ENCODE measurements around the gene AATK. TPM values are rescaled to one million over a fixed set of nuclear protein-coding genes. Genes with fewer than 3 reads are reported as not detected.
A peak's percentile ranks its signal among the peaks of the same experiment; 100 is the strongest.

AATK gene
- total and polyA plus RNA-seq, 2 of the 4 experiments (the other 2 are of a cell fraction), result under 0.01 to 0.21 TPM

GRCh38 chr17:81207610-81208581, 41.9 kb upstream of the AATK start:
- H3K56ac ChIP-seq (ENCODE audit: extremely low read depth, insufficient read depth, low read length), result no peak overlapping the region
- ATAC-seq (ENCODE audit: low read depth), result no peak
- ChIA-PET CTCF (no interaction called here), POLR2A (ENCODE audit: unreplicated experiment) (no interaction called here)
- 0 out of 2 replicates have a peak, but pooled peaks cover 6% of the 10 kb centered on the region for H3K9me1 ChIP-seq (ENCODE audit: insufficient read depth, low read length)
- H4K91ac ChIP-seq (ENCODE audit: insufficient read depth, low read depth, low read length), result no peak overlapping the region
- no peak overlapping the region for H3K23ac ChIP-seq (ENCODE audit: low read depth, low read length)
- no peak overlapping the region for H3K4me2 ChIP-seq (ENCODE audit: low read depth, low read length)
- H3K4me1 ChIP-seq (ENCODE audit: control insufficient read depth, insufficient read depth, low read length), result no peaks in the 10 kb centered on the region
- no TSS peak for BruUV-seq (replicated peaks)
- H4K5ac ChIP-seq (ENCODE audit: low read depth, low read length), result no peak overlapping the region
- H3K4ac ChIP-seq (ENCODE audit: low read depth, low read length), result no peak overlapping the region
- no peak overlapping the region for H4K8ac ChIP-seq (ENCODE audit: low read depth in 2 of 2, low read length in 2 of 2)
- TF ChIP-seq POLR2A (IDR thresholded peaks at IDR 0.05; ENCODE audit: low read depth, low read length), result no peak
- TF ChIP-seq MAZ (IDR thresholded peaks at IDR 0.05; ENCODE audit: borderline replicate concordance, low read depth, low read length), result no peak
- TF ChIP-seq FOS (IDR thresholded peaks at IDR 0.05; ENCODE audit: low read depth, low read length), result no peak
- no peak for TF ChIP-seq CTCF (conservative IDR thresholded peaks at IDR 0.05; ENCODE audit: low read depth, low read length)
- no peak for TF ChIP-seq MAFK (IDR thresholded peaks at IDR 0.05; ENCODE audit: low read depth, low read length)
- TF ChIP-seq ELK1 (IDR thresholded peaks at IDR 0.05; ENCODE audit: borderline replicate concordance, low read depth, low read length), result no peak
- TF ChIP-seq RAD21 (IDR thresholded peaks at IDR 0.05; ENCODE audit: low read length), result no peak
- H3K36me3 ChIP-seq (ENCODE audit: control insufficient read depth, insufficient read depth, low read length), result peaks cover 5% of the 10 kb centered on the region; the same call in 1 of the 2 replicates
- no peak overlapping the region for H3K4me3 ChIP-seq (ENCODE audit: insufficient read depth, low read depth, low read length)
- DNase-seq, result no peak
- peak overlapping the region; percentile 37 for H2AK9ac ChIP-seq (replicated peaks; ENCODE audit: low read depth, low read length, poor library complexity)
- no peak overlapping the region for H2BK120ac ChIP-seq (ENCODE audit: low read depth, low read length)
- no peaks in the 10 kb centered on the region for H3K79me1 ChIP-seq (ENCODE audit: low read depth in 1 of 2, low read length in 2 of 2)
- H3K27me3 ChIP-seq (ENCODE audit: control insufficient read depth, insufficient read depth, low read length), result no peaks in the 10 kb centered on the region
- no peak overlapping the region for H2AFZ ChIP-seq (replicated peaks; ENCODE audit: low read length, poor library complexity)
- no peak overlapping the region for H3K27ac ChIP-seq (ENCODE audit: insufficient read depth, low read length)
- no peak overlapping the region for H2BK20ac ChIP-seq (ENCODE audit: low read depth, low read length)
- no peak overlapping the region for H3K18ac ChIP-seq (ENCODE audit: low read depth, low read length)
- H3K9me3 ChIP-seq (ENCODE audit: control insufficient read depth, insufficient read depth, low read length), result no peaks in the 10 kb centered on the region
- no peak overlapping the region for H3K14ac ChIP-seq (replicated peaks; ENCODE audit: low read depth, low read length)
- dilution Hi-C loops (cut with HindIII; ENCODE audit: low sequenced_read_pairs, unreplicated experiment) (no loop called here), in situ Hi-C loops (cut with MboI; ENCODE audit: low sequenced_read_pairs) (no loop called here), intact Hi-C loops (cut with micrococcal nuclease) (no loop called here)
- no peak overlapping the region for H3K9ac ChIP-seq (ENCODE audit: low read depth, low read length)
- 80% methylated on average over 1 of the region's 21 CpGs; no CpG with 5 or more reads in 1 of the 2 experiments for WGBS, 2 experiments (ENCODE audit: extremely low coverage in 2 of 2, insufficient read length in 1 of 2)
- H2BK15ac ChIP-seq (ENCODE audit: low read depth, low read length), result no peak overlapping the region
- H4K20me1 ChIP-seq (ENCODE audit: insufficient read depth, low read length), result peaks cover 5% of the 10 kb centered on the region; the same call in 1 of the 2 replicates
- peak overlapping the region; percentile 66 for H2BK5ac ChIP-seq (ENCODE audit: low read depth, low read length, poor library complexity, severe bottlenecking)
- H2AK5ac ChIP-seq (ENCODE audit: low read depth, low read length), result no peak overlapping the region

All from IMR-90 (cell line).